ENCODE data around the gene THSD7A. TPM values are rescaled to one million over a fixed set of nuclear protein-coding genes. Genes with fewer than 3 reads are reported as not detected.

The THSD7A gene
- polyA plus RNA-seq, 3 donors from 2014 or later = not detected

- no peak overlapping the region for H3K4me3 Mint-ChIP-seq
- H3K4me1 Mint-ChIP-seq = no peaks in the 10 kb centered on the region
- no peak overlapping the region for H3K27ac Mint-ChIP-seq
- no peaks in the 10 kb centered on the region for H3K27me3 Mint-ChIP-seq (ENCODE audit: low read depth in 3 of 3)
- no peaks in the 10 kb centered on the region for H3K36me3 Mint-ChIP-seq
- H3K9me3 Mint-ChIP-seq = peaks cover 0 to 10% (median 6%) of the 10 kb centered on the region in 6 donors
- DNase-seq = no peak
Measured at GRCh38 chr7:11727864-11728263, 104.1 kb downstream of the THSD7A start.

GRCh38 chr7:11726794-11727155 lies 105.2 kb downstream of the THSD7A start:
- Mint-ChIP-seq H3K4me3 (no peak overlapping the region), H3K27me3 (ENCODE audit: low read depth in 3 of 3) (no peaks in the 10 kb centered on the region), H3K9me3 (peaks cover 0 to 13% (median 7%) of the 10 kb centered on the region in 6 donors)

GRCh38 chr7:11726001-11726793 lies 105.8 kb downstream of the THSD7A start:
- H3K9me3 Mint-ChIP-seq = peaks cover 0 to 13% (median 7%) of the 10 kb centered on the region in 6 donors
- H3K36me3 Mint-ChIP-seq = no peaks in the 10 kb centered on the region
- H3K27me3 Mint-ChIP-seq (ENCODE audit: low read depth in 3 of 3) = no peaks in the 10 kb centered on the region
- H3K4me3 Mint-ChIP-seq = no peak overlapping the region
- no peak for DNase-seq
- no peaks in the 10 kb centered on the region for H3K4me1 Mint-ChIP-seq
- no peak overlapping the region for H3K27ac Mint-ChIP-seq

More at GRCh38 chr7:11726794-11727155, 105.2 kb downstream of the THSD7A start:
- H3K4me1 Mint-ChIP-seq = no peaks in the 10 kb centered on the region
- H3K36me3 Mint-ChIP-seq = no peaks in the 10 kb centered on the region
- DNase-seq = no peak
- H3K27ac Mint-ChIP-seq = no peak overlapping the region

- Mint-ChIP-seq H3K9me3 (peaks cover 1 to 14% (median 8%) of the 10 kb centered on the region in 6 donors), H3K27me3 (ENCODE audit: low read depth in 3 of 3) (peaks cover 0 to 3% (median 0%) of the 10 kb centered on the region in 3 donors), H3K4me1 (no peaks in the 10 kb centered on the region), H3K4me3 (no peak overlapping the region), H3K36me3 (no peaks in the 10 kb centered on the region), H3K27ac (no peak overlapping the region)
- no peak for DNase-seq
Measured at GRCh38 chr7:11716185-11716584, 115.8 kb downstream of the THSD7A start.

DNA sequence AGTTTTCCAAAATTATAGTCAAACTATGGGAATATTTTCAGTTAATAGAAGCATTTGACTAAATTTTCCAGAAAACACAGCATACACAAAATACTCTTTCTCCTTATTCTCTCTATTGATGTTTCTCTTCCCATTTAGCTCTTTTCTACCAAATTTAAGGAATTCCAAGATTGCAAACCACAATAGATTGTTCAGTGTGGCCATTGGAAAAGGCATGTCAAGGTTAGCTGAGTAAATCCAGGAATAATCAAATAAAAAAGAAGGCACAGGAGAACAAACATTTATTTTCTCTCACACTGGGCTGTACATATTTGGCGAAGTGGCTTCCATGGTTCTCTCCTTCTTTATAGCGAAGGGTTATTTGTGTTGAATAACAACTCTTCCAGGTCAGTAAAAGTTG lies 117.3 kb downstream of the THSD7A start:
- peaks cover 1 to 14% (median 8%) of the 10 kb centered on the region in 6 donors for H3K9me3 Mint-ChIP-seq
- H3K4me1 Mint-ChIP-seq = no peaks in the 10 kb centered on the region
- peaks cover 0 to 3% (median 0%) of the 10 kb centered on the region in 3 donors for H3K27me3 Mint-ChIP-seq (ENCODE audit: low read depth in 3 of 3)
- H3K27ac Mint-ChIP-seq = no peak overlapping the region
- no peaks in the 10 kb centered on the region for H3K36me3 Mint-ChIP-seq
- H3K4me3 Mint-ChIP-seq = no peak overlapping the region
- no peak for DNase-seq

- no peaks in the 10 kb centered on the region for H3K36me3 Mint-ChIP-seq
- H3K4me3 Mint-ChIP-seq = no peak overlapping the region
- H3K27me3 Mint-ChIP-seq (ENCODE audit: low read depth in 3 of 3) = peaks cover 0 to 3% (median 0%) of the 10 kb centered on the region in 3 donors
- DNase-seq = no peak
- H3K4me1 Mint-ChIP-seq = no peaks in the 10 kb centered on the region
- no peak overlapping the region for H3K27ac Mint-ChIP-seq
- H3K9me3 Mint-ChIP-seq = peaks cover 1 to 14% (median 8%) of the 10 kb centered on the region in 6 donors
Measured at GRCh38 chr7:11714205-11714604, 117.8 kb downstream of the THSD7A start.

- H3K9me3 Mint-ChIP-seq = peaks cover 1 to 15% (median 9%) of the 10 kb centered on the region in 6 donors
- H3K4me3 Mint-ChIP-seq = no peak overlapping the region
- no peaks in the 10 kb centered on the region for H3K36me3 Mint-ChIP-seq
- peaks cover 0 to 3% (median 0%) of the 10 kb centered on the region in 3 donors for H3K27me3 Mint-ChIP-seq (ENCODE audit: low read depth in 3 of 3)
- no peak overlapping the region for H3K27ac Mint-ChIP-seq
- no peak for DNase-seq
- H3K4me1 Mint-ChIP-seq = no peaks in the 10 kb centered on the region
Measured at GRCh38 chr7:11713352-11713751, 118.6 kb downstream of the THSD7A start.

DNA sequence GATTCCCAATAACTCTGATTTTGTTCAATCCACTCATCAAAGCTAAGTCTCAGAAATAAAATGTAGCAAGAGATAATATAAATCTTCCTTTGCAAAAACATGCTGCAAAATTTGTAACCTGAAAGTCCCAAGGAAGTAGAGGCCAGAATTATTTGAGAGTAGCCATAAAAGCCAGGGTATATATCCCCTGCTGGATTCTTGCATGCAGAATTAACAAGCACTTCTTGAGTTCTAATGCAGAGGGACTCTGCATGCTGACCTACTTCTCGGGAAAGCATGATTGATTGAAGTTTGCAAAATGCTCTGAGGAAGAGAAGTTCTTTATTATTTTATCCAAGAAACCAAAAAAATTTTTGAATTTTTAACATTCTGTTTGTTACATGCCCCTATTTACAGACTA lies 121.6 kb downstream of the THSD7A start:
- no peaks in the 10 kb centered on the region for H3K36me3 Mint-ChIP-seq
- H3K9me3 Mint-ChIP-seq = peaks cover 3 to 13% (median 5%) of the 10 kb centered on the region in 6 donors
- H3K4me1 Mint-ChIP-seq = no peaks in the 10 kb centered on the region
- DNase-seq = no peak
- H3K27ac Mint-ChIP-seq = no peak overlapping the region
- no peak overlapping the region for H3K4me3 Mint-ChIP-seq
- H3K27me3 Mint-ChIP-seq (ENCODE audit: low read depth in 3 of 3) = no peaks in the 10 kb centered on the region

DNA sequence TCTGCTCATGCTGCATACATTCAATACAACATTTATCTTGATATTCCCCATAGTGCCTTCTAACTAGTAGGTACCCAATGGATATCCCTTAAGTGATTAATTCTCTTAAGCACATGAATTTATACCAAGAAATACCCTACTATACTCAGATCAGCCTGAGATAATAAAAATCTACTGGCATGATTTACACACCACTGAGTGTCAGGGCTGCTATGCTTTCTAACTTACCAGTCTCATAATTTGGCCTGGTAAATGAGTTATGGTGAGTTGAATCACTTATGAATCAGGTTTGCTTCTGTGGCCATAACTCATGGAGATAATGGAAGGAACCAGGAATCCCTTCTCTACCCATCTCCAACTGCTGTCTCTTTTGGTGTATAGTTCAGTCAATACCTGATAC lies 122.8 kb downstream of the THSD7A start:
- Mint-ChIP-seq H3K4me1 (no peaks in the 10 kb centered on the region), H3K27ac (no peak overlapping the region), H3K27me3 (ENCODE audit: low read depth in 3 of 3) (no peaks in the 10 kb centered on the region), H3K9me3 (peaks cover 2 to 13% (median 6%) of the 10 kb centered on the region in 6 donors), H3K4me3 (no peak overlapping the region), H3K36me3 (no peaks in the 10 kb centered on the region)
- DNase-seq = no peak

DNA sequence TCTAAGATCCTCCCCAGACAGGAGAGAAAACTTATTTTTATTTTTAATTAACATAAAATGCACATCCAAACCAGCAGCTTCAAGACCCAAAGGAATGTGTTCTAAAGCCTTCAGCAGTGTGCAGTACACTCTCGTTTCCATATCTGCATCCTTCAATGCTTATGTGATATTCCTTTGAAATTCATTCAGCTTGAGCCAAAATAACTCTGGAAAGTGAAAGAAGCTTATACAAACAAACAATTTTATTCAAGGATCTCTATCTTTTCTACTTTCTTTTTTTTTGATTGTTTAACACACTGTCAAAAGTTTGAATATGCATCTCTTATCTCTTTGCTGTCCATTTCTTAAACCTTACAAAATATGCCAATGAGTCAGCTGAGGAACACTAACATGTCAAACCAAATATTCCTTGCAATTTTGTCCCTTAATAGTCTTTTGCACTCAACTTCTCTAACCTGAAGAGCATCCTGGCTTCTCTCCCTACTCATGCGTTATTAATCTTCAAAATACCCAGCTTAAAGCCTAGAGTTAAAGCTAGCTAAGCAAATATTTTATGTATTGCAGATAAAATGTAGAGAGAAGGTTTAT lies 124.3 kb downstream of the THSD7A start:
- H3K4me3 Mint-ChIP-seq = no peak overlapping the region
- no peak for DNase-seq
- H3K36me3 Mint-ChIP-seq = no peaks in the 10 kb centered on the region
- H3K27me3 Mint-ChIP-seq (ENCODE audit: low read depth in 3 of 3) = no peaks in the 10 kb centered on the region
- no peak overlapping the region for H3K27ac Mint-ChIP-seq
- H3K9me3 Mint-ChIP-seq = peaks cover 2 to 9% (median 5%) of the 10 kb centered on the region in 6 donors
- no peaks in the 10 kb centered on the region for H3K4me1 Mint-ChIP-seq

DNA sequence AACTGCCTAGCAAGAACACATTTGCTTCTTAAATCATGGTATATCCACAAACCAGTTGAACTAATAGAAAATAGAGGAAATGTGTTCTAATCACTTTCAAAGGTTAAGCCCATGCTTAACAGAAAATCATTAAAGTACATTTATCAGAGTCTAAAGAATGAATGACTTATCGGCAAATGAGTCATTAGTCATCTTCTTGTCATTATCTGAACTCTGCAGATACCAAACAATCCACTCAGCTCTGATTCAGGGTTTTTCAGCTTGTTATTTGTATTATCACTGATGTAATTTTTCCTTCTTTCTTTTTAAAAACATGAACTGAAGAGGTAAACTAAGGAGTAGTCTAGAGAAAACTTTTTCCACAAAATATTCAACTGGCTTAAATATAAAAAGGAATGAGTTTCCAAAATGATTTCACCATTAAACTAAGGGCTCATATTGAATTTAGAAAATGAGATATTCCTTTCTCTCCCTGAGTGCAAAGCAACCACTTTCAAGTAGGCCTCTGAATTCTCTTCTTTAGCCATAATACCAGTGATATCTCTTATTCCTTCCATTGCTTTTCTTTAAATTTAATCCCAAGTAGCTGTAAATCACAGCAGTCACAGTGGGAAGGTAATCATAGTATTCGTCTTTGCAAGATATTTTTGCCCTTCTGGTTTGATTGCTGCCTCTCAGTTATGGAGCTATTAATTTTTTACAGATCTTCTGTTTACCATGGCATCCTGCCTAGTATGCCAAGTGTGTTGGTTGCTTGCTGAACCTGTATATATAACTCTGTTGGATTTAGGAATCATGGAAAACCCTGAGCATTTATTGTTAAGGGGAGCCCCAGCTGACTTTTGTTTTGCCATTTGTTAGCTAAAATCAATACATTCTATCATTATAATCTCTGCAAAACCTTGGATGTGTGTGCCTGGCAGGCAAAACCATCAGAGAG lies 125.1 kb downstream of the THSD7A start:
- Mint-ChIP-seq H3K4me1 (no peaks in the 10 kb centered on the region), H3K9me3 (peaks cover 2 to 9% (median 5%) of the 10 kb centered on the region in 6 donors), H3K27ac (no peak overlapping the region), H3K36me3 (no peaks in the 10 kb centered on the region), H3K27me3 (ENCODE audit: low read depth in 3 of 3) (no peaks in the 10 kb centered on the region), H3K4me3 (no peak overlapping the region)
- DNase-seq = no peak

DNA sequence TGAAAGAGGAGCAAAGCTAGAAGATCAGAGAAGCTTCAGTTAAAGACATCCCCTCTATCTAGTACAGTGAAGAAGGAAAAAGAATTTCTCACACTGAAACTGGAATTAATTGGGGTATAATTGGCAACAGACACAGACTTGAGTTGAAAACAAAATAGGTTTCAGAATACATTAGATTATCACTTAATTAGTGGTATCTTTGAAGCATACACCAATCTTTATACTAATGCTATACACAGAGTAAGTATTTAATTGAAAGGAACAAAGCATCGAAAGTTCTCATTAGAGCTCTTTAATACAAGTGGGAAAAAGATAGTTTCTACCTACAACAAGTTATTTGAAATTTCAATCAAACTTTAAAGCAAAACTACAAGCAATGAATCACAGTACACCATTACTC lies 128.2 kb downstream of the THSD7A start:
- Mint-ChIP-seq H3K4me3 (no peak overlapping the region), H3K36me3 (no peaks in the 10 kb centered on the region), H3K27ac (no peak overlapping the region), H3K4me1 (no peaks in the 10 kb centered on the region), H3K9me3 (peaks cover 0 to 14% (median 5%) of the 10 kb centered on the region in 6 donors), H3K27me3 (ENCODE audit: low read depth in 3 of 3) (peaks cover 0 to 3% (median 0%) of the 10 kb centered on the region in 3 donors)
- no peak for DNase-seq

DNA sequence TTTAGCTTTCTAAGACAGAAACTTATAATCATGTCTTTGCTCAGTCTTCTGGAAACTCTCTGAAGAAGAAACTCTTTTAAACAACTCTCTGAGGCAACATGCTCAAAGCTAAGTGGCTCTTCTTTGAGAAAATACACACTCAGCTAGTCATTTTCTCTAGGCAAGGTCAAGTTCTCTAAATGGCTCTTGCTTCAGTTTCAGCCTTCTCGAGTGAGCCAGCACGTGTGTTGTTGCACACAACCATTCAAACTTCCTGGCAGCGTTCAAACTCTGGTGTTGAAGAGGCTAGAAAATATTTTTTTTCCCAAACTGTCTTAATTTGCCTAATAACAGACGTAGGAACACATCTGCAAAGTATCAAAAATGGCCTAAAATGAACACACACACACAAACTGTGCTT lies 129.1 kb downstream of the THSD7A start:
- no peak for DNase-seq
- H3K9me3 Mint-ChIP-seq = peaks cover 0 to 14% (median 4%) of the 10 kb centered on the region in 6 donors
- H3K36me3 Mint-ChIP-seq = no peaks in the 10 kb centered on the region
- no peak overlapping the region for H3K4me3 Mint-ChIP-seq
- no peaks in the 10 kb centered on the region for H3K4me1 Mint-ChIP-seq
- peaks cover 0 to 3% (median 0%) of the 10 kb centered on the region in 3 donors for H3K27me3 Mint-ChIP-seq (ENCODE audit: low read depth in 3 of 3)
- no peak overlapping the region for H3K27ac Mint-ChIP-seq

Measured in immature natural killer cell (primary cell).